Stimulated activated CD4-positive, alpha-beta T cell treated with anti-CD3 and anti-CD28 coated beads, Interleukin-15, amount 100 ng/mL, for 48 hours (primary cell): ENCODE data around the gene RHEBL1.
A peak's percentile ranks its signal among the peaks of the same experiment; 100 is the strongest.

Source experiments
- DNase-seq, 2 donors: peaks; one replicate each; pipeline ENCODE4 v3.0.0-alpha.2; 2020; ENCODE audit warnings: low read depth in 2 of 2

RHEBL1 gene

GRCh38 chr12:49069507-49070346 is at the start of gene RHEBL1:
RHEBL1 (minus strand) TSS chr12:49069979; CDS start chr12:49069785, 194 bp downstream.
- peak; percentile 98 to 99 for DNase-seq

DNA sequence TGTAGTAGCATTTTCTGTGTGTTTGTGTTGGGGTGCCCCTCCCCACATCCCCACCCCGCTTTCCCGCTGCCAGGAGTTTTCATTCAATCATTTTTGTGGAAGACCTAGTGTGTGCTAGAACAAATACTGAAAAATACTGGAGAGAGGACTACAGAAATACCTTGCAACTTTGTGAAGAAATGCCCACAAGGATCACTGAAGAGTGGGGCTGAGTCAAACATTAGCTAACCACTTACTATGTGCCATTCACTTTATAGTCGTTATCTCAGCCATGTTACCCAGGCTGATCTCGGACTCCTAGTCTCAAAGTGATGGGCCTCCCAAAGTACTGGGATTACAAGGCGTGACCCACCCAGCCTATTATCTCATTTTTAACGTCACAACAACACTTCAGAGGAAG is 41.4 kb upstream of the RHEBL1 start:
- no peak for DNase-seq

DNA sequence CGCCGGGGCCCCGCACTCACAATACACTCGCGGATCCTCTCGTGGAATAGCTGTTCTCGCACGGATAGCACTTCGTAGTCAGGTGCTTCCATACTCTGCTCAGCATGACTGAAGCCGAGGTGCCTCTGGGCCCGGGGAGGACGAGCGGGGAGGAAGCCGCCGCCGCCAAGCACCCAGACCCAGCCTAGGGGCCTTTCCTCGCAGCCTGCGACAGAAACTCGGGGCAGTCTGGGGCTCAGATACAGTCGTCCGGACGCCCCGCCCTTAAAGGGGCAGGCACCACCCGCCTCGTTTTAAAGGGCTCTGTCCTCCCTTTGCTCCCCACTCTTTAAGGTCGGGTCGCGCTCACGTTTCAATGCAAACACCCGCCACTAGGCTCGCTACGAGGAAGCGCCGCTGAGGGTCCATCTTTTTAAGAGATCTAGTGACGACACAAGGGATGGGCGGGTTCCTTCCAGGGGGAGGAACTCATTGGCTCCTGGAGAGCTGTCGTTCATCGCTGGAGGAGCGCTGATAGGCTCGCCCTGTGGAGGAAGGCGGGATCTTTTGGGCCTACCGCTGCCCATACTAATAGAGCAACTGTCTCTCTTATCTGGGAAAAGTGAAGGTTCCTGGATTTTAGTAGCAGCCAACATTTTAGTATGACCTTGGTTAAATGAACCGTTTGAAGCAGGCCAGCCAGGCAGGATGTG is 40.8 kb upstream of the RHEBL1 start, which contains the start of gene LMBR1L:
Gene LMBR1L (minus strand): TSS at position 384 of the 692 bp plus-strand sequence. CDS start 292 bp downstream, at position 92.
- peak; percentile 92 to 93 for DNase-seq

DNA sequence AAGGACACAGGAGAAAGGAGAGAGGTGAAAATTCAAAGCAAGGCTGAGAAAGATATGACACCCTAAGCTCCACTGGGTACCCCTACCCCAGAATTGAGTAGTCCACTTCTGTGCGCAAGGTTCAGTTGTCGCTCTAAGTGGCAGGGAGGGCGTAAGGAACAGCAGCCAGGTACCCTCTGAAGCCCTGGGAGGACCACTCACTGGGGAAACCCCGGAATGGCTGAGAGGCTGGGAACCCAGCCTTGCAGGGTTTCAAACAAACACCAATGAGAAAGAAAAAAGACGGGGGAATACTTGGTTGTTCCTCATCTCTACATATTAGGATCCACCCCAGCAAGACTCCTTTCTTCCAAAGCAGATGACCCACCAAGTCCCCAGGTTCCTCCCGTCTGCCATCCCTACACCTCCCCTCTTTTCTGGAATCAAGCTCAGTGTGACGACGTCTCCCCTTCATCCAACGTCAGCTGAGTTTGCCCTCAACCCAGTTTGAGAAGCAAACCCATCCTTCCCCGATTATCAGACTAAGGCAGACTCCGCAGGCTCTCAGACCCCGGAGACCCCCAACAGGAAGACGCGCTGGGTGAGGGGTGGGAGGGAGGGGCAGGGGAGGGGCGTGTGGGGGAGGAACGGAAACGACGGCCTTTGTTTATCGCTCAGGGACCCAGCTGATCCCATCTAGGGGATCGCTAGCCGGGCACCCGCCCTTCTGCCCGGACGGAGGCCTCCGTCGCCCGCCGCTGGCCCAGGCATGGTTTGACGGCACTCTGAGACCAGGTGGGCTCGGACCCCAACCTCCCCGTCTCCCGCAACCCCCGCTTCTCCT is 40.1 kb upstream of the RHEBL1 start:
- no peak for DNase-seq

GRCh38 chr12:49108958-49109404 is 39.2 kb upstream of the RHEBL1 start:
- DNase-seq: no peak

GRCh38 chr12:49105504-49106084 is 35.8 kb upstream of the RHEBL1 start:
- DNase-seq: no peak

DNA sequence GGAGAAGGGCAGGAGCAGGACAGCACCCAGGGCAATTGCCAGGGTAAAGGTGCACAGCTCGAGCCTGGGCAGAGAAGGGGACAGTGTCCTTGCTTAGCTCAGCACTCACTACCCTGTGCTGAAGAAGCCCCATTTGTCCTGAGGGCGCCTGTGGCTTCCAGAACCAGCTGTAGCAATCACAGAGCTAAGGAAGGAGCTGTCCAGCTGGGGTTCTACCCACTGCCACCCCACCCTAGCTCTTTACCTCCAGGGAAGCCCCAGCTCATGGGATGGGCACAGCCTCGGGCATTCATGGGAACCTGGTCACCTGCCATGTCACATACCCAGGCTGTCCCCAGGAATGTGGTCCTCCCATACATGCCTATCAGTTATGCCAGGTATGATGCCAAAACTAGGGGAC is 35.0 kb upstream of the RHEBL1 start:
- no peak for DNase-seq

DNA sequence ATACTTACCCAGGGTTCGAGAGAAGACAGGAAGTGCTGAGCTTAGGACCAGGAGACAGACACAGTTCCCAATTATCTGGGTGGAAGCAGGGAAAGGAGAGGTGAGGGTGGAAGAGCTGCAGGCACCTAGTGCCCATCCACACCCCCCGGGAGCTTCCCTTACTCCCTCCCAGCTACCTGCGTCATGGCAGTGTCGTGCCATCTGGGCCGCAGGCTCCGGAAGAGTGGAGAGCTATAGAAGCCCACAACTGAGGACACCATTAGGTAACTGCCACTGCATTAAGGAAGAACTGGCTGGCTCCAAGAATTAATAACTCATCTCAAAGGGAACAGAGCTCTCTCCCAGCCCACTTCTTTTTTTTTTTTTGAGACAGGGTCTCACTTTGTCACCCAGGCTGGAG is 30.6 kb upstream of the RHEBL1 start:
- DNase-seq: no peak

- DNase-seq: no peak
Observed at GRCh38 chr12:49098703-49099102, 28.9 kb upstream of the RHEBL1 start.

DNA sequence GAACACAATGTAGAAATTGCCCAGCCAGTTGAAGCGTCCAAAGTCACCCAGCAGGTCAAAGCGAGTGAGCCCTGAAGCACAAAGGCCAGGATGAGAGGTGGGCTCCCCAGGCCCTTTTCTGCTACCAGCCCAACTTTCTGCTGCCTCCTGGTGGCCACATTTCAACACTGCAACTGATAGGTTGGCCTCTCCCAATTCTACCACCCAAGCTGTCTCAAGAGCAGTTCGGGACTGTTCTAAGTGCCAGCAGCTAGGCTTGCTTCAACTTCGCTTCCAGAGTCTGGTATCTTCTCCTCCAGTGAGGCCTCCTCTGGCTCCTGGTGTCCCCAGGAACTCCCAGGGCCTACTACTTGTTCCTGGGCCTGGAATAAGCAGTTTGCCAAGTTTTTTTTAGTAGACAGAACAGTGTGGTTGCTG is 28.3 kb upstream of the RHEBL1 start:
- DNase-seq: peak in 1 of 2 donors; percentile 49

GRCh38 chr12:49097381-49097780 is 27.6 kb upstream of the RHEBL1 start:
- no peak for DNase-seq

DNA sequence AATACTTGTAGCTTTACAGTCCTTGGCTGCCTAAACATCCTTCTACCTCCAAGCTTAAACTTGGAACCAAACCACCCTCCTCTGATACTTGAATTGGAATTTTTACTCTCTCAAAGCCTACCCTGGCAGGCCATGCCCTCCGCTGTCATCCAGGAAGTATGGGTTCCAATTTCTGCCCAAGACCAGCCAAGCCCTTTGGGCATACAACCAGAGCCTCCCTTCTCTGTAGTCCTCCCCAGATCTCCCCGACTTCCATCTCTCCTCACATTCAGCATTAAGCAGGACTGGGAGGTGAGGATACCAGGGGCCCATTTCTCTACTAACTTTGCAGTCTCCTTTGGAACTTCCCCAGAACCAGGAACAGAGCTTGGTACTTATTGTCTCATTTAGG is 25.2 kb upstream of the RHEBL1 start:
- DNase-seq: no peak

DNA sequence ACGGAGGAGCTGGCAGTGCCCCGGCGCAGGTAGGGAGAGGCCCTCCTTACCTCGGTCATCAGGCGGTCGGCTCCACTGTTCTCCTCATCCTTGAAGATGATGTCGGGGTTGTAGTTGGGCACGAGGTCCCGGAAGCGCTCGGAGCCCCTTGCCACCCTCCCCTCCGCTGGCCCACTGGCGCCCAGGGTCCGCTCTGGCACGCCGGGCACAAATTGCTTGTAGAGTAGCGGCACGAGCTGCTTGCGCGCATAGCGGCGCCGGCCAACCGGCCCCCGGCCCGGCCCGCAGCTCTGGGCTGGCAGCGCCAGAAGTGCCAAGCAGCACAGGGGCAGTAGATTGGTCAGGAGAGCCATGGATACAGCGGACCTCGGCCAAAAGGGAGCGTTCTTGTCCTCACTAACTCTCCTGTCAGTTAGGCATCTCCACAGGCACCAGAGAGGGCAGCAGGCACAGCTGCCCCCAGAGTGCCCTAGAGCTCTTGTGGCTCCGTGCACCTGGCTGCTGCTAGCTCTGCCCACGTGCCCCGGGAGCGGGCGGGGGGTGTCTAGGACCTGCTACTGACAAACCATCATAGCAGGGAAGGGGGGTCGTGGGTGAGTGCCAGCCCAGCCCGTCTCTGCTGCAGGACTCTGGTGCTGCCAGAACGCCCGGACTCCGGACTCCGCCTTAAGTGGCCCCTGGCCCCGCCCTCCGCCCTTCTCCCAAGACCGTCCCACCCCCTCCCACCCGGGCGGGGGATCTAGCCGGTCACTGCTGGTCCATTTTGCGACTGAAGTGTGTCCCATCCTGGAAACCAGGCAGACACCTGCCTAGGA is 24.6 kb upstream of the RHEBL1 start, which contains the start of gene DHH:
Gene DHH (minus strand): TSS at position 642 of the 815 bp plus-strand sequence. CDS start 289 bp downstream, at position 353.
- no peak for DNase-seq

DNA sequence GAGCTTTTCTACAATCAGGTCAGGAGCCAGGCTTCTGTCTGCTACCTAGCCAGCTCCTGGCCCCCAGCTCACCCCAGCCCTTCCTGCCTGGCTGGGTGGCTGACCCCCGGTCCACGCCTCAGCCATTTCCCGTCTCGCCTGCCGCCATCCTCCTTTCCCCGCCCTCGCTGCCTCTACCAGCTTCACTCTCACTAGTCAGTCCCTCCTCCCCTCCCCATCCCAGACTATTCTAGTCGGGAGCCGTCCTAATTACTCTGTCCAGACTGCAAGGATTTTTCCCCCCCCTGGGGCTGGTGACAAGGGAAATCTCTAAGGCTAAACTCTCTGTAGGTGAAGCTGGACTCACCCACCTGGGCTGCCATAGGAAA is 24.0 kb upstream of the RHEBL1 start:
- no peak for DNase-seq

- DNase-seq: no peak
Observed at GRCh38 chr12:49092816-49093406, 23.1 kb upstream of the RHEBL1 start.

GRCh38 chr12:49092086-49092815 is 22.5 kb upstream of the RHEBL1 start:
- DNase-seq: peak; percentile 25 to 56

DNA sequence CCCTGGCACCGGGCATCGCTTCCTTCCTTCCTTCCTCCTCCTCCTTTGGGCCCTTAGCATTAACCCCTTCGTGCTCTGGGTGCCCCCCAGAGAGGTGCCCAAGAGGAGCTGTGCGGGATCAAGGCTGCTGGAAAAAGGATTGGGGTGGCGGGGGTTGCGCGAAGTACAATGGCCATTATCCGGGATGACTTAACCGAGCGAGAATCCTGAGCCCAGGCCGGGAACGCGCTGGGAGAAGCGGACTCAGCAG is 22.0 kb upstream of the RHEBL1 start:
- no peak for DNase-seq

GRCh38 chr12:49091056-49091835 is 21.5 kb upstream of the RHEBL1 start:
- DNase-seq: no peak
